H1 (cell line): ENCODE measurements around the gene STEAP4.

Source experiments
- CEBPB ChIP-seq: IDR thresholded peaks from 2 replicates; pipeline ENCODE4 v1.6.1; 2012; ENCODE audit warnings: low read depth, low read length
- CHD2 ChIP-seq: IDR thresholded peaks from 2 replicates; pipeline ENCODE4 v1.6.1; 2012; ENCODE audit warnings: low read length, improper control_type of control experiment
- EZH2 ChIP-seq: fragments of 200-600 bp; sonication (generic); IDR thresholded peaks from 2 replicates; pipeline ENCODE4 v1.7.1; 2012; ENCODE audit warnings: low read depth, mild to moderate bottlenecking, moderate library complexity, low read length, inconsistent platforms; ENCODE audit not compliant: severe bottlenecking
- KDM1A ChIP-seq: fragments of 200-600, 300-600 bp; sonication (generic); IDR thresholded peaks from 2 replicates; pipeline ENCODE4 v1.7.1; 2016; ENCODE audit warnings: mild to moderate bottlenecking, low read length, borderline replicate concordance
- KDM5A ChIP-seq: fragments of 200-600 bp; IDR thresholded peaks from 2 replicates; pipeline ENCODE4 v1.7.1; 2012; ENCODE audit warnings: mild to moderate bottlenecking, low read length, inconsistent platforms, mixed read lengths
- MAFK ChIP-seq: IDR thresholded peaks from 2 replicates; pipeline ENCODE4 v1.6.1; 2012; ENCODE audit warnings: low read depth, mild to moderate bottlenecking, improper control_type of control experiment, low read length
- POLR2AphosphoS5 ChIP-seq: IDR thresholded peaks from 2 replicates; pipeline ENCODE4 v1.6.1; 2011; ENCODE audit warnings: low read depth, low read length
- RFX5 ChIP-seq: IDR thresholded peaks from 2 replicates; pipeline ENCODE4 v1.6.1; 2011; ENCODE audit warnings: low read depth, low read length, improper control_type of control experiment, borderline replicate concordance
- SIN3A ChIP-seq, 2 experiments: IDR thresholded peaks in 1 of 2; conservative IDR thresholded peaks in 1 of 2; 2 replicates each; pipeline ENCODE4 v1.6.1; 2011 to 2012; ENCODE audit warnings: low read length in 2 of 2, improper control_type of control experiment in 1 of 2, low read depth in 1 of 2, mild to moderate bottlenecking in 1 of 2
- TCF12 ChIP-seq: IDR thresholded peaks from 2 replicates; pipeline ENCODE4 v1.6.1; 2011; ENCODE audit warnings: low read depth, mild to moderate bottlenecking, low read length
- TF ChIP-seq, protein P1 (sequence below), 3 experiments: IDR thresholded peaks; 1 replicate in 2 of 3; 2 replicates in 1 of 3; pipeline versions ENCODE4 v1.5.1 to v1.6.1; 2011; ENCODE audit warnings: low read length in 3 of 3, mild to moderate bottlenecking in 3 of 3, inconsistent platforms in 2 of 3, low read depth in 1 of 3, moderate library complexity in 1 of 3; ENCODE audit not compliant: insufficient read depth in 1 of 3; ENCODE audit errors: control extremely low read depth in 1 of 3

DNA sequence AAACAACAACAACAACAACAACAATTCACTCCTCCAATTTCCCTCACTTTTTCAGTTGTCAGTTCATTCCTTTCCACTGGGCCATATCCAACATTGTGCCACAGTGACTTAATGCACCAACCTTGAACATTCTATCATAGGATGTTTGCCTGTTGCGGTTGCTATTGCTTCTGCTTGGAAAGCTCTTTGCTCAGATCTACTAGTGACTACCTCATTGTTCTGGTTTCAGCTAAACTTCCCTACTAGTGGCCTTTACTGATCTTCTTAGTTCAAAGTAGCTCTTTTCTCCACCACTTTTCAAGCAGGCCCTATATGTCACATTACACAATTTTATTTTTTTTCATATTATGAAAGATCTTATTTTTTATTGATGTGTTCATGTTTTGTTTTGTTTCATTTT, 9.8 kb upstream of the STEAP4 start:
- TF ChIP-seq, protein P1, sequence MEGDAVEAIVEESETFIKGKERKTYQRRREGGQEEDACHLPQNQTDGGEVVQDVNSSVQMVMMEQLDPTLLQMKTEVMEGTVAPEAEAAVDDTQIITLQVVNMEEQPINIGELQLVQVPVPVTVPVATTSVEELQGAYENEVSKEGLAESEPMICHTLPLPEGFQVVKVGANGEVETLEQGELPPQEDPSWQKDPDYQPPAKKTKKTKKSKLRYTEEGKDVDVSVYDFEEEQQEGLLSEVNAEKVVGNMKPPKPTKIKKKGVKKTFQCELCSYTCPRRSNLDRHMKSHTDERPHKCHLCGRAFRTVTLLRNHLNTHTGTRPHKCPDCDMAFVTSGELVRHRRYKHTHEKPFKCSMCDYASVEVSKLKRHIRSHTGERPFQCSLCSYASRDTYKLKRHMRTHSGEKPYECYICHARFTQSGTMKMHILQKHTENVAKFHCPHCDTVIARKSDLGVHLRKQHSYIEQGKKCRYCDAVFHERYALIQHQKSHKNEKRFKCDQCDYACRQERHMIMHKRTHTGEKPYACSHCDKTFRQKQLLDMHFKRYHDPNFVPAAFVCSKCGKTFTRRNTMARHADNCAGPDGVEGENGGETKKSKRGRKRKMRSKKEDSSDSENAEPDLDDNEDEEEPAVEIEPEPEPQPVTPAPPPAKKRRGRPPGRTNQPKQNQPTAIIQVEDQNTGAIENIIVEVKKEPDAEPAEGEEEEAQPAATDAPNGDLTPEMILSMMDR (IDR thresholded peaks at IDR 0.05; ENCODE audit: control extremely low read depth in 1 of 3, insufficient read depth in 1 of 3, low read depth in 1 of 3, low read length in 3 of 3): no peak
- TF ChIP-seq POLR2AphosphoS5 (no peak), KDM1A (no peak), CHD2 (no peak), EZH2 (no peak), TCF12 (no peak), CEBPB (no peak), MAFK (no peak), SIN3A (conservative IDR thresholded peaks at IDR 0.05 in 1 of 2, IDR thresholded peaks at IDR 0.05 in 1 of 2; ENCODE audit: low read depth in 1 of 2, low read length in 2 of 2) (no peak), KDM5A (no peak), RFX5 (no peak)
